Measurements from ENCODE around the gene CHPT1. TPM values are rescaled to one million over a fixed set of nuclear protein-coding genes. Genes with fewer than 3 reads are reported as not detected.

The CHPT1 gene
- total and polyA plus RNA-seq, 2 donors: 12.8 to 34.4 TPM

GRCh38 chr12:101759396-101760047 is 62.1 kb downstream of the CHPT1 start:
- WGBS: 79% methylated on average over 5 of the region's 5 CpGs
- no peak overlapping the region for H3K4me3 ChIP-seq (ENCODE audit: low read length in 2 of 2)

GRCh38 chr12:101761350-101761749 is 63.9 kb downstream of the CHPT1 start:
- Histone ChIP-seq H3K27ac (ENCODE audit: low read depth in 1 of 2, low read length in 1 of 2) (no peak overlapping the region), H3K9me3 (ENCODE audit: control insufficient read depth in 2 of 2, insufficient read depth in 1 of 2, low read length in 1 of 2) (no peaks in the 10 kb centered on the region), H3K36me3 (ENCODE audit: control insufficient read depth in 2 of 2, insufficient read depth in 2 of 2, low read length in 1 of 2) (peaks cover 15 to 59% of the 10 kb centered on the region in 2 donors), H3K4me3 (ENCODE audit: low read length in 2 of 2) (no peak overlapping the region), H3K4me1 (ENCODE audit: control insufficient read depth in 2 of 2, insufficient read depth in 2 of 2, low read length in 2 of 2) (no peaks in the 10 kb centered on the region), H3K27me3 (ENCODE audit: control insufficient read depth in 2 of 2, insufficient read depth in 1 of 2, low read length in 1 of 2) (no peaks in the 10 kb centered on the region)
- no peak for DNase-seq (ENCODE audit: low read depth in 6 of 9, low spot score in 9 of 9)
- WGBS: 92% methylated on average over 5 of the region's 5 CpGs

More at GRCh38 chr12:101759396-101760047, 62.1 kb downstream of the CHPT1 start:
- Histone ChIP-seq H3K27me3 (ENCODE audit: control insufficient read depth in 2 of 2, insufficient read depth in 1 of 2, low read length in 1 of 2) (no peaks in the 10 kb centered on the region), H3K4me1 (ENCODE audit: control insufficient read depth in 2 of 2, insufficient read depth in 2 of 2, low read length in 2 of 2) (no peaks in the 10 kb centered on the region), H3K36me3 (ENCODE audit: control insufficient read depth in 2 of 2, insufficient read depth in 2 of 2, low read length in 1 of 2) (peaks cover 8 to 49% of the 10 kb centered on the region in 2 donors), H3K9me3 (ENCODE audit: control insufficient read depth in 2 of 2, insufficient read depth in 1 of 2, low read length in 1 of 2) (no peaks in the 10 kb centered on the region), H3K27ac (ENCODE audit: low read depth in 1 of 2, low read length in 1 of 2) (no peak overlapping the region)
- no peak for DNase-seq (ENCODE audit: low read depth in 6 of 9, low spot score in 9 of 9)

- WGBS: 98% methylated on average over 4 of the region's 4 CpGs
- no peak for DNase-seq (ENCODE audit: low read depth in 6 of 9, low spot score in 9 of 9)
- peaks cover 14 to 58% of the 10 kb centered on the region in 2 donors for H3K36me3 ChIP-seq (ENCODE audit: control insufficient read depth in 2 of 2, insufficient read depth in 2 of 2, low read length in 1 of 2)
- H3K27ac ChIP-seq (ENCODE audit: low read depth in 1 of 2, low read length in 1 of 2): no peak overlapping the region
- no peaks in the 10 kb centered on the region for H3K9me3 ChIP-seq (ENCODE audit: control insufficient read depth in 2 of 2, insufficient read depth in 1 of 2, low read length in 1 of 2)
- H3K4me1 ChIP-seq (ENCODE audit: control insufficient read depth in 2 of 2, insufficient read depth in 2 of 2, low read length in 2 of 2): no peaks in the 10 kb centered on the region
- no peaks in the 10 kb centered on the region for H3K27me3 ChIP-seq (ENCODE audit: control insufficient read depth in 2 of 2, insufficient read depth in 1 of 2, low read length in 1 of 2)
- H3K4me3 ChIP-seq (ENCODE audit: low read length in 2 of 2): no peak overlapping the region
These were observed 64.3 kb downstream of the CHPT1 start for GRCh38 chr12:101761781-101762180.

- peaks cover 21 to 56% of the 10 kb centered on the region in 2 donors for H3K36me3 ChIP-seq (ENCODE audit: control insufficient read depth in 2 of 2, insufficient read depth in 2 of 2, low read length in 1 of 2)
- H3K27ac ChIP-seq (ENCODE audit: low read depth in 1 of 2, low read length in 1 of 2): peak overlapping the region in 1 of 2 donors; percentile 40
- 80% methylated on average over 6 of the region's 6 CpGs for WGBS
- no peak for DNase-seq (ENCODE audit: low read depth in 6 of 9, low spot score in 9 of 9)
- H3K4me1 ChIP-seq (ENCODE audit: control insufficient read depth in 2 of 2, insufficient read depth in 2 of 2, low read length in 2 of 2): no peaks in the 10 kb centered on the region
- H3K9me3 ChIP-seq (ENCODE audit: control insufficient read depth in 2 of 2, insufficient read depth in 1 of 2, low read length in 1 of 2): no peaks in the 10 kb centered on the region
- H3K27me3 ChIP-seq (ENCODE audit: control insufficient read depth in 2 of 2, insufficient read depth in 1 of 2, low read length in 1 of 2): no peaks in the 10 kb centered on the region
- no peak overlapping the region for H3K4me3 ChIP-seq (ENCODE audit: low read length in 2 of 2)
These were observed 65.9 kb downstream of the CHPT1 start for GRCh38 chr12:101763246-101763931.

- Histone ChIP-seq H3K27me3 (ENCODE audit: control insufficient read depth in 2 of 2, insufficient read depth in 1 of 2, low read length in 1 of 2) (no peaks in the 10 kb centered on the region), H3K27ac (ENCODE audit: low read depth in 1 of 2, low read length in 1 of 2) (no peak overlapping the region), H3K4me1 (ENCODE audit: control insufficient read depth in 2 of 2, insufficient read depth in 2 of 2, low read length in 2 of 2) (peaks cover 0 to 5% of the 10 kb centered on the region in 2 donors), H3K4me3 (ENCODE audit: low read length in 2 of 2) (no peak overlapping the region), H3K36me3 (ENCODE audit: control insufficient read depth in 2 of 2, insufficient read depth in 2 of 2, low read length in 1 of 2) (peaks cover 21 to 57% of the 10 kb centered on the region in 2 donors), H3K9me3 (ENCODE audit: control insufficient read depth in 2 of 2, insufficient read depth in 1 of 2, low read length in 1 of 2) (no peaks in the 10 kb centered on the region)
- 97% methylated on average over 5 of the region's 5 CpGs for WGBS
- DNase-seq (ENCODE audit: low read depth in 6 of 9, low spot score in 9 of 9): no peak
These were observed 66.8 kb downstream of the CHPT1 start for GRCh38 chr12:101764051-101764792.

- H3K4me1 ChIP-seq (ENCODE audit: control insufficient read depth in 2 of 2, insufficient read depth in 2 of 2, low read length in 2 of 2): peaks cover 9 to 24% of the 10 kb centered on the region in 2 donors
- 97% methylated on average over 1 of the region's 1 CpG for WGBS
- H3K9me3 ChIP-seq (ENCODE audit: control insufficient read depth in 2 of 2, insufficient read depth in 1 of 2, low read length in 1 of 2): no peaks in the 10 kb centered on the region
- no peak overlapping the region for H3K4me3 ChIP-seq (ENCODE audit: low read length in 2 of 2)
- no peak overlapping the region for H3K27ac ChIP-seq (ENCODE audit: low read depth in 1 of 2, low read length in 1 of 2)
- no peak for DNase-seq (ENCODE audit: low read depth in 6 of 9, low spot score in 9 of 9)
- H3K27me3 ChIP-seq (ENCODE audit: control insufficient read depth in 2 of 2, insufficient read depth in 1 of 2, low read length in 1 of 2): no peaks in the 10 kb centered on the region
- peaks cover 32 to 47% of the 10 kb centered on the region in 2 donors for H3K36me3 ChIP-seq (ENCODE audit: control insufficient read depth in 2 of 2, insufficient read depth in 2 of 2, low read length in 1 of 2)
These were observed 70.1 kb downstream of the CHPT1 start for GRCh38 chr12:101767537-101767936.

- Histone ChIP-seq H3K9me3 (ENCODE audit: control insufficient read depth in 2 of 2, insufficient read depth in 1 of 2, low read length in 1 of 2) (no peaks in the 10 kb centered on the region), H3K36me3 (ENCODE audit: control insufficient read depth in 2 of 2, insufficient read depth in 2 of 2, low read length in 1 of 2) (peaks cover 27 to 42% of the 10 kb centered on the region in 2 donors), H3K27ac (ENCODE audit: low read depth in 1 of 2, low read length in 1 of 2) (peak overlapping the region in 1 of 2 donors; percentile 27), H3K4me3 (ENCODE audit: low read length in 2 of 2) (no peak overlapping the region), H3K4me1 (ENCODE audit: control insufficient read depth in 2 of 2, insufficient read depth in 2 of 2, low read length in 2 of 2) (peaks cover 18 to 36% of the 10 kb centered on the region in 2 donors), H3K27me3 (ENCODE audit: control insufficient read depth in 2 of 2, insufficient read depth in 1 of 2, low read length in 1 of 2) (no peaks in the 10 kb centered on the region)
- no peak for DNase-seq (ENCODE audit: low read depth in 6 of 9, low spot score in 9 of 9)
- WGBS: 98% methylated on average over 2 of the region's 2 CpGs
These were observed 71.3 kb downstream of the CHPT1 start for GRCh38 chr12:101768781-101769180.

- peaks cover 25 to 31% of the 10 kb centered on the region in 2 donors for H3K36me3 ChIP-seq (ENCODE audit: control insufficient read depth in 2 of 2, insufficient read depth in 2 of 2, low read length in 1 of 2)
- WGBS: 98% methylated on average over 5 of the region's 5 CpGs
These were observed 72.4 kb downstream of the CHPT1 start for GRCh38 chr12:101769865-101770264.

More at GRCh38 chr12:101769865-101770264, 72.4 kb downstream of the CHPT1 start:
- Histone ChIP-seq H3K27me3 (ENCODE audit: control insufficient read depth in 2 of 2, insufficient read depth in 1 of 2, low read length in 1 of 2) (no peaks in the 10 kb centered on the region), H3K4me1 (ENCODE audit: control insufficient read depth in 2 of 2, insufficient read depth in 2 of 2, low read length in 2 of 2) (peaks cover 20 to 40% of the 10 kb centered on the region in 2 donors), H3K9me3 (ENCODE audit: control insufficient read depth in 2 of 2, insufficient read depth in 1 of 2, low read length in 1 of 2) (no peaks in the 10 kb centered on the region), H3K4me3 (ENCODE audit: low read length in 2 of 2) (no peak overlapping the region), H3K27ac (ENCODE audit: low read depth in 1 of 2, low read length in 1 of 2) (no peak overlapping the region)
- no peak for DNase-seq (ENCODE audit: low read depth in 6 of 9, low spot score in 9 of 9)
